Measurements from ENCODE around the gene SPSB1. TPM values are rescaled to one million over a fixed set of nuclear protein-coding genes. Genes with fewer than 3 reads are reported as not detected.

SPSB1 gene
- total and polyA plus RNA-seq, 2 of the 4 experiments (the other 2 are of a cell fraction), result 16.7 to 19.8 TPM

DNA sequence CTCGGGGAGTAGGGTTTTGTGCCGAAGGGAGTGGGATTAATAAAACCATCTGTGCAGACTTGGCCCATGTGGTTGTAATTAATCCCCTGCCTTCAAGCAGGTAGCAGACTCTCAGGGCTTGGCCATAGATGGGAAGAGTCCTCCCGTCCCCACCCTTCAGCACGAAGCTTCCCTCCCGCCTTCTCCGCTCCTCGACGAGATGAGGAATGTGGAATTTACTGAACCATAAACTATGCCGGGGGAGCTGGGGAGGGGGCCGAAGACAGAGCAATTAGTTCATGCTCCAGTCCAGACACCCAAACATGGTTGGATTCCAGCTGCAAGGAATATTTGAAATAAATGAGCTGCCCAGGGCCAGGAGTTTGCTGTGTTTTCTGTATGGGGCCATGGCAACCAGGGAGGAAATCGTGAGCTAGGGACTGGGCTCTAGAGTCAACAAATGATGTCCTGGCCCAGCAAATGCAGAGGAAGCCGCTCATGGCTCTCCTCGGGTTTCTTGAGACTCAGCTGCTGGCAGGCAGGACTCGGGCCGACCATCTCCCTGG, 78.8 kb downstream of the SPSB1 start:
- H2BK120ac ChIP-seq (ENCODE audit: low read depth, low read length), result peak overlapping the region; percentile 25; the same call in 1 of the 2 replicates
- peaks cover 18% of the 10 kb centered on the region for H4K20me1 ChIP-seq (ENCODE audit: insufficient read depth, low read length)
- H3K27ac ChIP-seq (ENCODE audit: insufficient read depth, low read length), result no peak overlapping the region
- ChIA-PET POLR2A (ENCODE audit: unreplicated experiment) (no interaction called here), CTCF (interaction anchor here (0.6 kb wide), 1 partner anchor 24 kb away, joined by 5 read pairs; no protein-coding TSS in a partner anchor)
- H3K36me3 ChIP-seq (ENCODE audit: control insufficient read depth, insufficient read depth, low read length), result peaks cover 14% of the 10 kb centered on the region
- dilution Hi-C loops (cut with HindIII; ENCODE audit: low sequenced_read_pairs, unreplicated experiment), result no loop called here
- no peak overlapping the region for H3K18ac ChIP-seq (ENCODE audit: low read depth, low read length)
- H3K27me3 ChIP-seq (ENCODE audit: control insufficient read depth, insufficient read depth, low read length), result no peaks in the 10 kb centered on the region
- H3K9ac ChIP-seq (ENCODE audit: low read depth, low read length), result no peak overlapping the region
- DNase-seq (peak; percentile 81), ATAC-seq (ENCODE audit: low read depth) (peak; percentile 85)
- 0% methylated on average over 1 of the region's 15 CpGs; no CpG with 5 or more reads in 1 of the 2 experiments for WGBS, 2 experiments (ENCODE audit: extremely low coverage in 2 of 2, insufficient read length in 1 of 2)
- H3K23ac ChIP-seq (ENCODE audit: low read depth, low read length), result peak overlapping the region; percentile 45; the same call in 1 of the 2 replicates
- in situ Hi-C loops (cut with MboI; ENCODE audit: low sequenced_read_pairs), result no loop called here
- H3K4me1 ChIP-seq (ENCODE audit: control insufficient read depth, insufficient read depth, low read length), result peaks cover 8% of the 10 kb centered on the region
- no peak overlapping the region for H3K56ac ChIP-seq (ENCODE audit: extremely low read depth, insufficient read depth, low read length)
- no peak overlapping the region; the same call in 1 of the 2 replicates for H3K4me2 ChIP-seq (ENCODE audit: low read depth, low read length)
- no peak overlapping the region for H2BK15ac ChIP-seq (ENCODE audit: low read depth, low read length)
- TF ChIP-seq CHD1 (IDR thresholded peaks at IDR 0.05; ENCODE audit: low read depth, low read length) (no peak), RFX5 (IDR thresholded peaks at IDR 0.05; ENCODE audit: low read depth, low read length) (no peak), BHLHE40 (IDR thresholded peaks at IDR 0.05; ENCODE audit: low read depth, low read length) (no peak), RCOR1 (IDR thresholded peaks at IDR 0.05; ENCODE audit: insufficient replicate concordance, low read length) (no peak), MAZ (IDR thresholded peaks at IDR 0.05; ENCODE audit: borderline replicate concordance, low read depth, low read length) (peak; percentile 71; the same call in 1 of the 2 replicates)
- no peak overlapping the region for H2BK5ac ChIP-seq (ENCODE audit: low read depth, low read length, poor library complexity, severe bottlenecking)
- intact Hi-C loops (cut with micrococcal nuclease), result loop anchor here (5.0 kb wide), 1 partner anchor 79 kb away; the partner anchor contains the start of gene SPSB1
- H3K79me1 ChIP-seq (ENCODE audit: low read depth in 1 of 2, low read length in 2 of 2), result peaks cover 11 to 26% of the 10 kb centered on the region in 2 experiments; a peak in 3 of 4 replicates
- peak overlapping the region; percentile 46; the same call in 1 of the 2 replicates for H3K4ac ChIP-seq (ENCODE audit: low read depth, low read length)
- no peak overlapping the region for H3K4me3 ChIP-seq (ENCODE audit: insufficient read depth, low read depth, low read length)
- no peak overlapping the region for H2BK20ac ChIP-seq (ENCODE audit: low read depth, low read length)
- peak overlapping the region; percentile 80 for H2AK9ac ChIP-seq (replicated peaks; ENCODE audit: low read depth, low read length, poor library complexity)
- H3K9me1 ChIP-seq (ENCODE audit: insufficient read depth, low read length), result peaks cover 20% of the 10 kb centered on the region
- H4K8ac ChIP-seq (ENCODE audit: low read depth in 2 of 2, low read length in 2 of 2), result peak overlapping the region in 1 of 2 experiments; percentile 17; a peak in 1 of 4 replicates
- no TSS peak for BruUV-seq (replicated peaks)
- H4K91ac ChIP-seq (ENCODE audit: insufficient read depth, low read depth, low read length), result no peak overlapping the region
- no peak overlapping the region for H3K14ac ChIP-seq (replicated peaks; ENCODE audit: low read depth, low read length)
- H2AK5ac ChIP-seq (ENCODE audit: low read depth, low read length), result 0 out of 2 replicates have a peak overlapping the region, but pooled peaks have one; percentile 17
- no peak overlapping the region for H4K5ac ChIP-seq (ENCODE audit: low read depth, low read length)
- no peaks in the 10 kb centered on the region for H3K9me3 ChIP-seq (ENCODE audit: control insufficient read depth, insufficient read depth, low read length)
- peak overlapping the region; percentile 12 for H2AFZ ChIP-seq (replicated peaks; ENCODE audit: low read length, poor library complexity)

Data from IMR-90 (cell line).